GM13977 (cell line): Measurements from ENCODE around the gene KCNC1.

Experiments
- DNase-seq: peaks from one replicate; pipeline ENCODE4 v3.0.0; 2012; ENCODE audit warnings: low spot score
- in situ Hi-C: fragments of 300-500 bp; cut with MboI; formaldehyde crosslinking; loops from one replicate; pipeline ENCODE4 v1.12.0; 2022; ENCODE audit warnings: low sequenced_read_pairs, low pct_unique_long_range_greater_than_20kb, mixed read lengths, inconsistent platforms; ENCODE audit not compliant: unreplicated experiment
- TF ChIP-seq, protein P1 (sequence below): IDR thresholded peaks from 2 replicates; pipeline ENCODE4 v1.5.1; 2012; ENCODE audit warnings: mild to moderate bottlenecking, control low read depth; ENCODE audit not compliant: insufficient read depth; ENCODE audit errors: extremely low read depth, missing control alignments

KCNC1 gene

GRCh38 chr11:17775035-17775348 is 40.4 kb downstream of the KCNC1 start:
- TF ChIP-seq, protein P1, sequence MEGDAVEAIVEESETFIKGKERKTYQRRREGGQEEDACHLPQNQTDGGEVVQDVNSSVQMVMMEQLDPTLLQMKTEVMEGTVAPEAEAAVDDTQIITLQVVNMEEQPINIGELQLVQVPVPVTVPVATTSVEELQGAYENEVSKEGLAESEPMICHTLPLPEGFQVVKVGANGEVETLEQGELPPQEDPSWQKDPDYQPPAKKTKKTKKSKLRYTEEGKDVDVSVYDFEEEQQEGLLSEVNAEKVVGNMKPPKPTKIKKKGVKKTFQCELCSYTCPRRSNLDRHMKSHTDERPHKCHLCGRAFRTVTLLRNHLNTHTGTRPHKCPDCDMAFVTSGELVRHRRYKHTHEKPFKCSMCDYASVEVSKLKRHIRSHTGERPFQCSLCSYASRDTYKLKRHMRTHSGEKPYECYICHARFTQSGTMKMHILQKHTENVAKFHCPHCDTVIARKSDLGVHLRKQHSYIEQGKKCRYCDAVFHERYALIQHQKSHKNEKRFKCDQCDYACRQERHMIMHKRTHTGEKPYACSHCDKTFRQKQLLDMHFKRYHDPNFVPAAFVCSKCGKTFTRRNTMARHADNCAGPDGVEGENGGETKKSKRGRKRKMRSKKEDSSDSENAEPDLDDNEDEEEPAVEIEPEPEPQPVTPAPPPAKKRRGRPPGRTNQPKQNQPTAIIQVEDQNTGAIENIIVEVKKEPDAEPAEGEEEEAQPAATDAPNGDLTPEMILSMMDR = no peak
- DNase-seq = no peak
- in situ Hi-C loops = no loop called here

DNA sequence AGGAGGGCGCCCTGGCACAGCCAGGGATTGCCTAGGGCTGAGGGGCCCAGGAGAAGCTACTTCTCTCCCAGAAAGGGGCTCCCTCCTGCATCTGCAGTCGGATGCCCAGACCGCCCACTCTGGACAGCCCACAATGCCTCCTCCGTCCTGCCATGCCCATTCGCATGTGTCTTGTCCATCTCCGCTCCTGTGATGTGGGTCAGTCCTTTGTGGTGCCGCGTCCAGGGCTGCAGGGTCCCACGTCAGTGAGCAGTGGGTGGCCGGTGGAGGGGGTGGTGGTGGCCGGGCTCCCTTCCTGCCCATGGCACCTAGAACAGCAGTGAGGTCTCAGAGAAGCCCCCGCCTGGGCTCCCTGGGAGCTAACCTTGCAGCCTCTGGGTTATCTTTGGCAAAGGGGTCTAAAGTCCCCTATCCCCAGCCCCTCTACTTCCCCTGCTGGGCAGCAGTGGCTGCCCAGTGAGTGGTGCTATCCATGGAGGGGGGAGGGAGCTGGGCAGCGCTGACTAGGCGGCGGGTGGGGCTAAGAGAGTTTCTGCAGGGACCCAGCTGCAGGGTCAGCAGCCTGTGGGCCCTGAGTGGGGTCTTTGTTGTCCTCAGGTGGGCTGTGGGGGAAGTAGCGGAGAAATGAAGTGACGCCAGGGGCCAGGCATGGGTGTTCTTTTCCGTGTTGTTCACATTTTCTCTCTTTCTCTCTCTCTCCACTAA is 41.1 kb downstream of the KCNC1 start:
- TF ChIP-seq, protein P1 = no peak
- in situ Hi-C loops = no loop called here
- DNase-seq = no peak

DNA sequence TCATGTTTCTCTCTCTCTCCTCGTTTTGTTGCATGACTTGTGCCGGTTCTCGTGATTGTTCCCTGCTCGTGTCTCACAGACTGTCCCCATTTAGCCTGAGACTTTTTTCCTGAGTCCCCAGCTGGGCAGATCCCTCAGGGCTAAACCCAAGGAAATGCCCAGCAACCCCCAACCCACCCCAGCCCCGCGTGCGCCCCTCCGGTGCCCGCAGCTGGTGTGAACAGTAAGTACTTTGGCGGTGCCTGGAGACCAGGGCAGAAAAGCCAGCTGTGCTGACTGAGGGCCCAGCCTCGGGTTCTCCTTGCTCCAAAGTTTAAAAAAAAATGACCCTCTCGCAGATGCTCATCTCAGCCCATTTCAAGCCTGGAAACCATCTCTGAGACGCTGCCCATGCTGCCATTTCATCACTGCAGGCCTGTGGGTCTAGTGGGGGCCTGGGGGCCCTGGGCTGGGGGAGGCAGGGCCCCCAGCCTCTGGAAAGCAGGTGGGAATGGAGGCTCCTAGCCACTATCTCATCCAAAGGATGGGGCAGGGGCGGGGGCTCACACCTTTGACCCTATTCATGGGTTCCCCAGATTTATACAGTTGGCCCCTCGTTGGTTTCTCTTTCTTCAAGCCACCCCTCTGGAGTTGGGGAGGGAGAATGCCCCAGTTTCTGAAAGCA is 41.8 kb downstream of the KCNC1 start:
- in situ Hi-C loops = no loop called here
- no peak for DNase-seq

GRCh38 chr11:17777086-17777737 is 42.6 kb downstream of the KCNC1 start:
- in situ Hi-C loops = no loop called here
- TF ChIP-seq, protein P1 = no peak
- DNase-seq = no peak

More for the DNA sequence above, 41.8 kb downstream of the KCNC1 start:
- TF ChIP-seq, protein P1 = no peak

- TF ChIP-seq, protein P1 = no peak
- in situ Hi-C loops = no loop called here
- no peak for DNase-seq
These were observed 43.1 kb downstream of the KCNC1 start for GRCh38 chr11:17777738-17778091.

DNA sequence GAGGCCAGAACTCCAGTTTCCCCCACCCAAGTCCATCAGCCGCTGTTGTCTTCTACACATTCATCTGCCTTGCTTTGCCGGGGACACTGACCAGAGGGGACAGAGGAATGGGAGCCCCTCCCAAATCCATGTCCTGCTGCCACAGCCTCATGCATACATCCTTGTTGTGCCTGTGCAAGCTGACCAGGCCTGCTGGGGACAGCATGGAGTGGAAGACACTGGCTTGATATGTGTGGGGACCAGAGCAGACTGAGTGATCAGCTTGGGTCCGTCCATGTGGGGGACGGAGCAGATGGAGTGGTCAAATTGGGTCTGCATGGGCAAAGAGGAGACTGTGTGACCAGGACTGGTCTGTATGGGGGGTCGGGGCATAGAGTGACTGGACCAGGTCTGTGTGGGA is 43.8 kb downstream of the KCNC1 start:
- in situ Hi-C loops = no loop called here
- TF ChIP-seq, protein P1 = no peak
- DNase-seq = no peak
